ENCODE data around the gene RTL1.

GRCh38 chr14:100867631-100868315 lies 35.7 kb downstream of the RTL1 start:
- TF ChIP-seq CTCF (IDR thresholded peaks at IDR 0.05) = no peak
- no peak for TF ChIP-seq POLR2A (IDR thresholded peaks at IDR 0.05)
- no peak for TF ChIP-seq POLR2AphosphoS5 (IDR thresholded peaks at IDR 0.05)

Data from breast epithelium (tissue), 3 donors.